Spleen (tissue), 7 donors: Measurements from ENCODE around the gene ALPP.

Experiments used
- CTCF ChIP-seq, 11 experiments: fragments of 200-600 bp in 7 of 11; fragments of 450-650 bp in 4 of 11; sonication (generic) in 4 of 11; IDR thresholded peaks in 8 of 11; conservative IDR thresholded peaks in 3 of 11; 1 replicate in 7 of 11; 2 replicates in 4 of 11; pipeline versions ENCODE4 v1.4.0 to v1.8.0; 2016 to 2021; ENCODE audit warnings: antibody characterized with exemption in 11 of 11, inconsistent platforms in 4 of 11, mild to moderate bottlenecking in 1 of 11
- POLR2A ChIP-seq, 3 donors: fragments of 450-650 bp; IDR thresholded peaks; one replicate each; pipeline ENCODE4 v1.5.1; 2017; ENCODE audit warnings: antibody characterized with exemption in 3 of 3, mild to moderate bottlenecking in 1 of 3
- donor health status: DM: no; HTN: no; CAD: no; lungs with moderate emphysema.
- donor health status: DM: no; HTN: no; CAD: no.
- donor health status: DM: no; HTN: no; CAD: no.

DNA sequence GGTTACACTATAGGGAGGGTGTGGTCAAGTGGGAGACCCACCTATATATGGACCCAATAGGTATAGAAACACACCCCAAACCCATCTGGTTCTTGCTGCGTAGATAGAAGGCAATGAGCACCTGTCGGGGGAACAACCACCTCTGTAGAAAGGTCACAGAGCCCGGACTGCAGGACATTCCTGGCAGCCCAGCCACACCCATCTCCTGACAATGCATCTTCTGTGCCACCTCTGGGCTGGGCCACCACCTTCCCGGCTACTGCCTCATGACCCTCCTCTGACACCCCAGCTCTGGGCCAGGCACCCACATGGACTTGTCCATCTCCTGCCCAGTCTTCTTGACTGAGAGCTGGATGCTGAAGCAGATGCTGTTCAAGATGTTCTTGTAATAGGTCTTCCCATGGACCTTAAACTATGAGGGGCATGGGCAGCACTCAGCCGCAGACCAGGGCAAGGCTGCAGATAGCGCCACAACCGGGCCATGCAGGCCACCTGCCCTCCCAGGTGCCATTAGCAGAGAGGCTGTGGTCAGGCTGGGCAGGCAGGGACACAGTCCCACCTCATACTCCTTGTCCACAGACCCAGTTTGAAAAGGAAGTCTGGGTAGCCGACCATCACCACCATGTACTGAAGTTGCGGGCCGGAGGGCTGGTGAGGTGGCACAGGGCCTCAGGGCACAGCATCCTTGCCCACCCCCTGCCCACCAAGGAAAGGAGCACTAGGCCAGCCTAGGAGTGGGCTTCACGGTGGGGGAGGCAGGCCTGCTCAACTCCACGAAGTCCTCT lies 37.4 kb downstream of the ALPP start:
- TF ChIP-seq CTCF (IDR thresholded peaks at IDR 0.05 in 8 of 11, conservative IDR thresholded peaks at IDR 0.05 in 3 of 11): no peak
- TF ChIP-seq POLR2A (IDR thresholded peaks at IDR 0.05): no peak
